ENCODE data around the gene MGAT3.
"Not testable (repeated sequence)": the region's sequence is repeated elsewhere in the genome, so short reads cannot be mapped to it uniquely, and the experiment has no call there.

MGAT3 gene

DNA sequence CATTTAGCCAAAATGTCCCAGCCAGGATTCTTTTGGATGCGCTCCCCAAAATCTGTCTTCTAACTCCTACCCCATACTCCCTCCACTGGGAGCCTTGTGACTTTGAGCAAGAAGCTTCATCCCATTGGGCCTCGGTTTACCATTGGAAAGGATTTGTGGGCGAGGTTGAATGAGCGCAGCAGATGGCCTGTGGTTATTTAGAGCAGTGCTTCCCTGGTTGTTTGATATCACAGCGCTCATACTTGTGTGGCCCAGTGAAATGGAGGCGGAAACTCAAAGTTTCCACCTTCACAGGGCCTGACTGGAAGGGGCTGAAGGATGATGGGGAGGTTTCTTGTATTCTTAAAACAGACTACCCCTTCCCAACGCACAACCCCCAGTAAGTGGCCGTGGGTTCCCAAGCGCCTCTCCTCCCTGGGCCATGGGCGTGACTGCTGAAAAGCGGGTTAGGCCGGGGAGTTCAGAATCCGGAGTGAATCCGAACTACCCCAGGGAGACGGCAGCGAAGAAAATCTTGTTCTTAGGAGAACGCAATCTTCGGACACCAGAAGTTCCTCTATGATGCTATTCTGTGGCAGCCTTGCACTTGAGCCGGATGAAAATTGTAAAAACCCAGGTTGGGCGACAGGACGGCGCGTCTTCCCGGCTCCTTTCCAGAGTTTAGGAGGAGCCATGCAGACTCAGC is 62.3 kb downstream of the MGAT3 start:
- DNase-seq = no peak

DNA sequence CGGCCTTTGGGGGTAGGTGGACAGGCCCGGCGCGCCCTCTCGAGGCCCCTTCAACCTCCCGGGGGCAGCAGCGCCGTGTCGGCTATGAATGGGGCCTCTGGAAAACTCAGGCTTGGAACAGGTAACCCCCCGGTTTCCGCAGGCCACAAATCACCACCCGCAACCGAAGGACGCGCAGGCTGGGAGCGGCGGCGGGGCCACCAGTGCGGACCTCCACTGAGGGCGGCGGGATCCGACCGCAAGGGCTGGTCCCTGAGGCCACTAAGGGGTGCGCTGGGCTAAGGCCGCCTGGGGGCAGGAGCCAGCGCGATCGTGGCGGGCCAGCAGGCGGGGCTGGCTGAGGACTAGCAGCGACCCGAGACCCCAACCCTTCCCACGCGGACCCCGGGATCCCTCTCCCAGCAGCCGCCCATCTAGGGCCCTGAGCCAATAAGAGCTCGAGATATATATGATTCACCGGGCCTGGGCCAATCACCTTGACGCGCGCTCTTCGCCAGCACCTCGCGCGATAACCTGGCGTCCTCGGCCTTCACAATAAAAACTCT is 62.9 kb downstream of the MGAT3 start:
- DNase-seq = peak; percentile 100

DNA sequence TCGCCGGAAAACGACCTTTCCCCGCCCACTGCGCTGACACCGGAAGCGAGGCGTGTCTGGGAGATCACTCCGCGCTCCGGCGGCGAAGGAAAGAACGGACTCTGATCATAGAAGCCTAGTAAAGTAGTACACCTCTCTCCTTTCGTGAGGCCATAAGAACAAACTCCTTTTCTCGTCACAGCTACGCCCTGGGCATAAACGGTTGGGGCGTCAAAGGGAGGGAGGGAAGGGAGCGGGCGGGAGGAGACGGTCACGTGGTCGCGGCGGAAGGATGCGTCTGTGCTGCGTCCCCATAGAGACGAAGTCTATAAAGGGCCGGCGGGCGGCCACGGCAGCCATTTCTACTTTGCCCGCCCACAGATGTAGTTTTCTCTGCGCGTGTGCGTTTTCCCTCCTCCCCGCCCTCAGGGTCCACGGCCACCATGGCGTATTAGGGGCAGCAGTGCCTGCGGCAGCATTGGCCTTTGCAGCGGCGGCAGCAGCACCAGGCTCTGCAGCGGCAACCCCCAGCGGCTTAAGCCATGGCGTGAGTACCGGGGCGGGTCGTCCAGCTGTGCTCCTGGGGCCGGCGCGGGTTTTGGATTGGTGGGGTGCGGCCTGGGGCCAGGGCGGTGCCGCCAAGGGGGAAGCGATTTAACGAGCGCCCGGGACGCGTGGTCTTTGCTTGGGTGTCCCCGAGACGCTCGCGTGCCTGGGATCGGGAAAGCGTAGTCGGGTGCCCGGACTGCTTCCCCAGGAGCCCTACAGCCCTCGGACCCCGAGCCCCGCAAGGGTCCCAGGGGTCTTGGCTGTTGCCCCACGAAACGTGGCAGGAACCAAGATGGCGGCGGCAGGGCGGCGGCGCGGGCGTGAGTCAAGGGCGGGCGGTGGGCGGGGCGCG is 63.7 kb downstream of the MGAT3 start, which contains the start of gene ATF4:
Gene ATF4 (plus strand): TSS at position 337 of the 880 bp plus-strand sequence. CDS start 884 bp downstream, outside the sequence.
- peak; percentile 83 for DNase-seq

DNA sequence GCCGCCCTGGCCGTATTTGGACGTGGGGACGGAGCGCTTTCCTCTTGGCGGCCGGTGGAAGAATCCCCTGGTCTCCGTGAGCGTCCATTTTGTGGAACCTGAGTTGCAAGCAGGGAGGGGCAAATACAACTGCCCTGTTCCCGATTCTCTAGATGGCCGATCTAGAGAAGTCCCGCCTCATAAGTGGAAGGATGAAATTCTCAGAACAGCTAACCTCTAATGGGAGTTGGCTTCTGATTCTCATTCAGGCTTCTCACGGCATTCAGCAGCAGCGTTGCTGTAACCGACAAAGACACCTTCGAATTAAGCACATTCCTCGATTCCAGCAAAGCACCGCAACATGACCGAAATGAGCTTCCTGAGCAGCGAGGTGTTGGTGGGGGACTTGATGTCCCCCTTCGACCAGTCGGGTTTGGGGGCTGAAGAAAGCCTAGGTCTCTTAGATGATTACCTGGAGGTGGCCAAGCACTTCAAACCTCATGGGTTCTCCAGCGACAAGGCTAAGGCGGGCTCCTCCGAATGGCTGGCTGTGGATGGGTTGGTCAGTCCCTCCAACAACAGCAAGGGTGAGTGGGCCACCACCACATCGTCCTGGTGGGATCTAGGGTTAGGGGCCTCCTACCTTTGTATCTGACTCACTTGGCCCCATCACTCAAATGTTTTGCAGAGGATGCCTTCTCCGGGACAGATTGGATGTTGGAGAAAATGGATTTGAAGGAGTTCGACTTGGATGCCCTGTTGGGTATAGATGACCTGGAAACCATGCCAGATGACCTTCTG is 64.5 kb downstream of the MGAT3 start:
- not testable (repeated sequence) for DNase-seq

DNA sequence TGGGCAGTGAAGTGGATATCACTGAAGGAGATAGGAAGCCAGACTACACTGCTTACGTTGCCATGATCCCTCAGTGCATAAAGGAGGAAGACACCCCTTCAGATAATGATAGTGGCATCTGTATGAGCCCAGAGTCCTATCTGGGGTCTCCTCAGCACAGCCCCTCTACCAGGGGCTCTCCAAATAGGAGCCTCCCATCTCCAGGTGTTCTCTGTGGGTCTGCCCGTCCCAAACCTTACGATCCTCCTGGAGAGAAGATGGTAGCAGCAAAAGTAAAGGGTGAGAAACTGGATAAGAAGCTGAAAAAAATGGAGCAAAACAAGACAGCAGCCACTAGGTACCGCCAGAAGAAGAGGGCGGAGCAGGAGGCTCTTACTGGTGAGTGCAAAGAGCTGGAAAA is 65.3 kb downstream of the MGAT3 start:
- not testable (repeated sequence) for DNase-seq

DNA sequence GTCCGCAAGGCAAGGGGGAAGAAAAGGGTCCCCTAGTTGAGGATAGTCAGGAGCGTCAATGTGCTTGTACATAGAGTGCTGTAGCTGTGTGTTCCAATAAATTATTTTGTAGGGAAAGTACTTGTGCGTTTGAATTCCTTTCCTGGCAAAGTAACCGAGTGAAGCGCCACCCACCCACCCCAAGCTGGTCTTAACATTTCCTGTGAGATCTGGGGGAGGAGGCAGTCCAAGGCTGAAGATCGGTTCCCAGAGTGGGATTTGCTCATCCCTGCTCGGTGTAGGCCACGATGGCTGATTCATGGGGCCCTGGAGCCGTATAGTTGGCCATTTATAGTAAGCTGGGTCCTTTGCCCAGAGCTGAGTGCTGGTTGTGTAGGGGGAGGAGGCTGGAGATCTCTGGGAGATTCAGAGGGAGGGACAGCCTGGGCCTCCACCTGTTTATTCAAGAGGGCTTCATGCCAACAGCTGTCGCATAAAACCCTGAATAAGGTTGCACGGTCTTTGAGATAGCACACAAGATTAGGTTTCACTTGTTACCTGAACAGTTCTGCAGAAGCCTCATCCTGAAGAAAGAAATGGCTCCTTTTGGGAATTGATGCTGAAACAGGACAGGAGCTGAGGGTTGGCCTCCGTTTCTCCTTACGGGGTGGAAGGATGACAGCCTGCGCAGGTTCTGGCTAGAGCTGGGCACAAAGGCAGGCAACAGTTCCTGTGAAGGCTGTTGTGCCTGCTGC is 65.9 kb downstream of the MGAT3 start:
- peak; percentile 65 for DNase-seq

DNA sequence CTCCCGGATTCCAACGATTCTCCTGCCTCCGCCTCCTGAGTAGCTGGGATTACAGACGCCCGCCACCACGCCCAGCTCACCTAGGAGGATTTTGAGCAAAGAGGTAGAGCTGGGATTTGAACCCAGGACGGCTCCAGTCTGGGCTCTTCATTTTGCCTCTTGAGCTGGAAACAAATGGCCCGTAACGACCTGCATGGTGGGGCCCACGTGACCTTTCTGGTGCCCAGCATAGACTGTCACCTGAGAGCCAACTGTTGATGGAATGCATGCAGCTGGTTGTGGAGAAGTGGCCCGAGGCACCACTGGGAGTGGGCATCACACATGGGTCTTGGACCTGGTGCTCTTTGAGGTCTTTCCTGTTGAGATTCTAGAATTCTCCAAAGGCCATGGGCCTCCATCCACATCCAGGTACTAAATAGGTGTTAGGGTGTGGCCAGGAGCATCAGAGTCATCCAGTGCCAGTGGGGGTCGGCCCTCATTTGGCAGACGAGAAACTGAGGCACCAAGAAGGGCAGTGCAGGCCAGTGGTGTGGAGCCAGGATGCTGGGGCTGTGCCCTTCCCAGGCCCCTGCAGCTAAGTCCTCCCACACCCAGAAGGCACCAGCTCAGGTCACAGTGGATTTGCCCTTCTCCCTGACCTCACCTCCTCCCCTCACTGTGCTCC is 67.4 kb downstream of the MGAT3 start:
- no peak for DNase-seq

DNA sequence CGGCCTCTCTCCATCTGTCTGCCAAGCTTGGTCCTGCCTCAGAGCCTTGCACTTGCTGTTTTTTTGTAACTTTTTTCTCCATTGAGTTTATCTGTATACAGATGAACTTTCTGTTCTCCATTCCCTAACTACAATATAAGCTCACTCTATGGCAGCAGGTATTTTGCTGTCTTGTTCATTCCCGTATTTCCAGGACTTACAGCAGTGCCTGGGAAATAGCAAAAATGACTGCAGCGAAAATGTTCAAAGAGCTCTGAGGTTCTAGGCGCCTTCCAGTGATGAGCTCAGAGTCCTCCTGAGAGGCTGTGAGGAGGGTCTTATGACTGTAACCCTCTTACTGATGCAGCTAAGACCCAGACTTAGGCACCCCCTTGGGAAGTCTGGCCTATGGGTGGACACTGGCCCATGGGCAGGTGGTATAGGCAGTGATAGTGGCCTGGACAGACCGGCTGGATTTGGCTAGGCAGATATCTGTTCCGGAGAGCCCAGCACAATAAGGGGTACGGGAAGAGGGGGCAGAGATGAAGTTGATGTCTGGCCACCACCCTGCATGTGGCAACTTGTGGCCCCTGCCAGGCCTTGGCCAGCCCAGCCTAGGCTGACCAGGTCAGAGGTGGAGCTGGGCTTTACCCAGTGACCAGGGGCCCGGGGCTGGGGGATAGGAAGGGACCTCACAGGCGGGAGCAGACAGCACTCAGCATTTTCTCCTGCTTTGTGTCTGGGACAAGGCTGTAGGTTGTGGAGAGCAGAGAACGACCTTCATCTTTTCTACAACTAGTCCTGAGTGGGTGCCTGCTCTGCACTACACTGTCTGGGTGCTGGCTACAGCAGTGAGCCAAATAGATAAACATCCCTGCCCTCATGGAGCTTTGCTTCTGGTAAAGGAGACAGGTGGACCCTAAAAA is 68.2 kb downstream of the MGAT3 start:
- no peak for DNase-seq

DNA sequence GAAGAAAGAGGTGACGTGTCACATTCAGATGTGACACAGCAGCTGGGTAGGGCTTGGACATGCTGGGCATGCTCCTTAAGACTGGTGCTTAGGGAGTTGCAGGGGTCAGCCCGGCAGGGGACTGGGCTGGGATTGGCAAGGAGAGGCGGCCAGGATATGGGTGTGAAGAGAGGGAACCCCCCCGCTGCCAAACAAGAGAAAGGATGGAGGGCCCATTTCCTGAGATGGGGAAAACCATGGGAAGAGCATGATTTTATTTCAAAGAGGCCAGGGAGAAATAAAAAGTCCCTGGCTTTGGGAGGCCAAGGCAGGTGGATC is 68.8 kb downstream of the MGAT3 start:
- DNase-seq = no peak

DNA sequence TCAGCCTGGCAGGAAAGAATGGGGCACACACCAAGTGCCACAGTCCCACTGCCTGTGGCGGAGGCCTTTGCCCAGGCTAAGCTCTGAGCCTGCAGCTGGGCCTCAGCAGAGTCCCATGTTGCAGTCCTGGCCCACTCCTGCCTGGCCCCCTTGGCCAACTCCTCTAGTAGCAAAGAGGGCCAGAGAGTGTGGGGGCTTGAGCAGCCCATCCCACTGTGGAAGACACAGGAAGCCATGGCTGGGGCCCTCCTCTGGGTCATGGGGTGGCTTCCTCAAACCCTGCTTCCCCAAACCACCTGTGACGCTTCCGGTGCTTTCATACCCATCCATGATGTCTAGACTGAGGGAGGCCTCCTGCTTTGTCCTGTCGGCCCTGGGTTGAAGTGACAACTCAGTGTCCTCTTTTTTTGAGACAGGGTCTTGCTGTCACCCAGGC is 69.9 kb downstream of the MGAT3 start:
- no peak for DNase-seq

DNA sequence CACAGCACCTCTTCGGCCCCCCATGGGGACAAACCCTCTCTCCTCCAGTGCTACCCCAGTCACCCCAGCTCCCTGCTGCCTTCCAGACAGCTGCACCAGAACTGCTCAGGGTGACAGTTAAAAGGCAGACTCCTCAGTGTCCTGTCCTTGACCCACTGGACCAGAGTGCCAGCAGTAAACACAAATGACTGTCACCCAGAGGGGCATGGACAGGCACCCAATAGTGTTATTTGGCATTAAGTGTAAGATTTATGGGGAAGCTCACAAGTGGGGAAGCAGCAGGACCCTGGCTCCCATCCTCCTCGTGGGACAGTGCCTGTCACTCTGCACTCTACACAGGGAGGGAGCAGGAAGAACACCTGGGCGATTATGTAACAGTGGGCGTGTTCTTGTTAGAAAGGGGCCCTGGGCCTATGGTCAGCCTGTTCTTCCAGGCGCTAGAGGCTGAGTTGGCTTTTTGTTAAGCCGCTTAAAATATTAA is 70.7 kb downstream of the MGAT3 start:
- DNase-seq = no peak

DNA sequence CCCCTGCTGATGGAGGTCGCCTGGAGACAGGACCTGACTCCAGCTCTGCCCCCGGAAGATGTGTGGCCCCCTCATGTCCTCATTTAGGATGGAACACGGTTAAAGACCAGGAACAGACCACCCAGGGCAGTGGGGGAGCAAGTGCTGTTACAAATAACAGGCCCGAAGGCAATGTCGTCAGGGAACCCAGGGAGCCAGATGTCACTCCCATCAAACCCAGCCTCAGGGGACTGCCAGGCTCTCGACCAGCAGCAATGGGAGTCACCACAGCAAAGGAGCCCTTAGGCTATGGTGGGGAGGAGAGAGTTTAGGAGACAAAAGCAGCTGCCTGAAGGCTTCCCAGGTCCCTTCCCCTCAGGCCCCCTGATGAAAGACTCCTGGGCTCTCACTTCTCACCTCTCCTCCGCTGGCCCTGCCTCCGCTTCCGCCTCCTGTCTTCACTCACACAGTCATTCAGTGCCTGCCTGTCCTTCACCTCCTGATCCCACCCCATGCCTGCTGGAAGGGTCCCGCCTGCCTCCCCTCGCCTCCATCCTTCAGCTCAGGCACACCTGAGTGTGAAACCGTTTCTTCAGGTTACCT is 71.4 kb downstream of the MGAT3 start:
- DNase-seq = no peak

DNA sequence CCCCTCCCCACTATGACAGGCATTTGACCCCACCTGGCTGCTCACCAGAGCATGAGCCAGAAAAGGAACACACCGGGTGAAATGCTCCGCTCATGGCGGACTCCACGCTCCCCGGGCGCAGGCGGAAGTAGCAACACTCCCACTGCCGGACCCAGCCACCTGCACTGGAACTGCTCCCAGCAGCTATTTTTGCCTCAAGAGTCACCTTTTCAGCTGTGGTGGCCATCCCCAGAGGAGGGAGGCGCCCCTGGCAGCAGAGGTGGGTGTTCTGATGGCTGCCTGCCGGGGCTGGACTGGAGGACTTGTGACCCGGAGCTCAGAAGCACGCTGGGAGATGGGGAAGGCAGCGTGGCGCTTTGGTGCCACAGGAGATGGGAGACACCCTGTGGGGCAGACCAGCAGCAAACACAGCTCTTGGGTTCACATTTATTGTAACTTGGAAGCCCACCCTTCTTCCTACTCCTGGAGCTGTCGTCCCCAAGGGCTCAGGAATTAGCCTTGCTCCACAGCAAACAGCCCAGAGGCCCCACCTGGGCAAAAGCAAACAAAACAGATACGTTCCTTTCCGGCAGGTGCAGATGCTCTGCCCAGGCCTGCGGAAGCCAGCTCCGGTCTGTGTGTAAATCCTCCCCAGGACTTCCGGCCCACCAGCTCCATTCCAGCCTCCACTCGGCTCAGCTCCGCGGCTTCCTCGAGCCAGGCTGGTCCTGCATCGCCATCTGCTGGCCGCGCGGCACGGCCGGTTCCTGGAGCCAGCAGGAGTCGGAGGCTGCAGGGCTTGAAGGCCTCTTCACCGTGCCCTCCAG is 72.1 kb downstream of the MGAT3 start:
- DNase-seq = peak; percentile 85

DNA sequence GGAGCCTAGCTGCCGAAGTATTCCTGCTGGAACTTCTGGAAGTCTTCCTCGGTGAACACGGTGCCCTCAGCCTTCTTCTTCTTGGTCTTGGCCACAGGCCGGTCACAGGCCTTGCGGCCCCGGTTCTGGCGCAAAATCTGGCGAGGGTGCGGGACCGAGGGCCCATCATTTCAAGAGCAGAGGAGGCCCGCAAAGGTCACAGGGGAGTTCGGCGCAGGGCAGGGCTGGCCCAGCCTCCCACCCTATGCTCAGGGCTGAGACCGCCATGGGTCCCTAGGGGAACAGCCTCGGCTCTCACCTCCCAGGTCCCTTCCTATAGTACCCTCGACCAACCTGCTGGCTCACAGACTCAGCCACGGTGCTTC is 72.7 kb downstream of the MGAT3 start:
- DNase-seq = no peak

DNA sequence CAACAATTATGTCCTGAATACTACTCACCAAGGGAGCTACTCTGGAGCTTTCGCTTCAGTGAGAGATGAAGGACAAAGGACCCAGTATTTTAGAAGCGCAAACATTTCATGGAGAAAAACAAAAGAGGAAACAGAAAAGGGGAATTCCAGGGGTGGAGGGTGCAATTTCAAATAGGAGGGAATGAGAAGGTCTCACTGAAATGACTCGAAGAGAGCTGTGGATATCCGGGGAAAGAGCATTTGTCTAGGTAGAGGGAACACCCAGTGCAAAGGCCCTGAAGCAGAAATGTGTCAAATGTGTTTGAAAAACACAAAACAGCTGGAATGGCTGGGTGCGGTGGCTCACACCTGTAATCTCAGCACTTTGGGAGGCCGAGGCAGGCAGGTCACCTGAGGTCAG is 73.3 kb downstream of the MGAT3 start:
- DNase-seq = no peak

DNA sequence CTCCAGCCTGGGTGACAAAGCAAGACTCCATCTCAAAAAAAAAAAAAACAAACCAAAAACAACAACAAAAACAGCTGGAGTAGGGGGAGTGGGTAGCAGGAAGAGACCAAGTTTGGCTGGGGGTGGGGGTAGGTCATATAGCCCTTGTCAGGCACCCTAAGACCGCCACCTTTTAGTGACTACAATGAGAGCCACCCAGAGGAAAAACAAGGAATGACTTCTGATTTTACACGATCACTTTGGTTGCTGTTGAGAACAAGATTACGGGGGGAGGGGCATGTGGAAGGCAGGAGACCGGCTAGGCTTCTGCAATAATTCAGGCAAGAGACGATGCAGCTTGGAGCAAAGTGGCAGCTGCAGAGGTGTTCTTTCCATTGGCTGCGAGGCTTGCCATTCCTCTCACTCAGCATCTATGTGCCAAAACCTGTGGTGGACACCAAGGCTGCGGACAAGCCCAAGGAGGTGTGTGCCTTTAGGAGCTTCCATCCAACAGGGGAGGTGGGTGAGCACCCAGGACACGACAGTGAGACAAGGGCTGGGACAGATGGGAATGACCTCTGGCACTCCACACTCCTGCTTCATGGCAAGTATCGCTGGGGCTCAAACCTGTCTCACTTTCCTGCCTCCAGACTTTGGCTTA is 74.0 kb downstream of the MGAT3 start:
- peak; percentile 49 for DNase-seq

DNA sequence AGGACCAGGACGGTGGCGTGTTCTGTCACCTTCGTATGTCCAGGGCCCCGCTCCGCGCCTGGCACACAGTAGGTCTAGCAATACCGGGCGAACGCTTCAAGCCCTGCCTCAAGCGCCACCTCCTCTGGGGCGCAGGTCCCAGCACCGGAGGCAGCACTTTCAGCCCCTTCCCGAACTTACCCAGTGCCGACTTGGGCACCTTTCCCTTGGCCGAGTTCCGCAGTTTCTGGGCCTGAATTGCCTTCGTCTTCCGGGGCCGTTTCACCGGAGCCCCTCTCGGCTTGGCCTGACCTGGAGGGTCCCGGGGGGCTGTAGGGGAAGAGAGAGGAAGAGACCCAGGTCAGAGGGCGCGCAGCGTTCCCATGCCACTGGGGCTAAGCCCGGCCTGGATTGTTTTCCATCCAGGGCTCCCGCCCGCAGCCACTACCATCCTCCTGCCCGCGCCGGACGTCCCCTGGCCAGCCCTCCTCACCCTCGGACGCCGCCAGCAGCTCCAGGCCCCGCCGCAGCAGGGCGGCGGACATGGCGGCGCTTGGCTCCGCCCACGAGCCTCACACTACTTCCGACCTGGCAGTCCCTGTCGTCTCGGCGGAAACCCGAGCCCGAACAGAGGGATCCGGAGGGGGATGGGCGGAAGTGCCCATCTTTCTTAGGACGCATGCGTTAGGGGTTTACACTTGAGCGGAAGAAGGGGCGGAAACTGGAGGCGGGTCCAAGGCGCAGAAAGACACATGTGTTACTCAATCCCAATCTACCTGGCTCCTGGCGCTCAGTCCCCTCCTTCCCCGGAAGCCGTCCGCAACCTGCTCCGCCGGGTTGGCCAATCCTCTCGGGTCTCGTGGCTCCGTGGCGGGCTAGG is 75.6 kb downstream of the MGAT3 start, which contains the start of gene RPS19BP1:
Gene RPS19BP1 (minus strand): TSS at position 534 of the 859 bp plus-strand sequence. CDS start 10 bp downstream, at position 524.
- peak; percentile 99 for DNase-seq

Data from fibroblast of skin of abdomen (primary cell).